Measurements from ENCODE around the gene SH3PXD2A.
"Not testable (repeated sequence)": the region's sequence is repeated elsewhere in the genome, so short reads cannot be mapped to it uniquely, and the experiment has no call there.

The SH3PXD2A gene

GRCh38 chr10:103766751-103767505 lies 88.4 kb downstream of the SH3PXD2A start:
- no peak for DNase-seq (ENCODE audit: low read depth in 2 of 2)

GRCh38 chr10:103765981-103766380 lies 89.4 kb downstream of the SH3PXD2A start:
- peak; percentile 32 to 34 for DNase-seq (ENCODE audit: low read depth in 2 of 2)

GRCh38 chr10:103765168-103765567 lies 90.2 kb downstream of the SH3PXD2A start:
- no peak for DNase-seq (ENCODE audit: low read depth in 2 of 2)

GRCh38 chr10:103764296-103765088 lies 90.9 kb downstream of the SH3PXD2A start:
- DNase-seq (ENCODE audit: low read depth in 2 of 2) = no peak

- DNase-seq (ENCODE audit: low read depth in 2 of 2) = no peak
These were observed 91.8 kb downstream of the SH3PXD2A start for GRCh38 chr10:103763374-103764202.

GRCh38 chr10:103762916-103763315 lies 92.5 kb downstream of the SH3PXD2A start:
- no peak for DNase-seq (ENCODE audit: low read depth in 2 of 2)

- DNase-seq (ENCODE audit: low read depth in 2 of 2) = no peak
These were observed 93.2 kb downstream of the SH3PXD2A start for GRCh38 chr10:103762162-103762561.

GRCh38 chr10:103761075-103761920 lies 94.1 kb downstream of the SH3PXD2A start:
- no peak for DNase-seq (ENCODE audit: low read depth in 2 of 2)

- DNase-seq (ENCODE audit: low read depth in 2 of 2) = not testable (repeated sequence)
These were observed 95.1 kb downstream of the SH3PXD2A start for GRCh38 chr10:103760233-103760632.

- no peak for DNase-seq (ENCODE audit: low read depth in 2 of 2)
These were observed 96.1 kb downstream of the SH3PXD2A start for GRCh38 chr10:103759100-103759781.

- DNase-seq (ENCODE audit: low read depth in 2 of 2) = no peak
These were observed 97.1 kb downstream of the SH3PXD2A start for GRCh38 chr10:103758294-103758681.

- DNase-seq (ENCODE audit: low read depth in 2 of 2) = peak in 1 of 2 donors; percentile 66
These were observed 97.7 kb downstream of the SH3PXD2A start for GRCh38 chr10:103757531-103758293.

GRCh38 chr10:103756277-103756869 lies 99.0 kb downstream of the SH3PXD2A start:
- no peak for DNase-seq (ENCODE audit: low read depth in 2 of 2)

- peak in 1 of 2 donors; percentile 39 for DNase-seq (ENCODE audit: low read depth in 2 of 2)
These were observed 102.6 kb downstream of the SH3PXD2A start for GRCh38 chr10:103752680-103753248.

- no peak for DNase-seq (ENCODE audit: low read depth in 2 of 2)
These were observed 103.6 kb downstream of the SH3PXD2A start for GRCh38 chr10:103751667-103752290.

GRCh38 chr10:103750836-103751235 lies 104.5 kb downstream of the SH3PXD2A start:
- no peak for DNase-seq (ENCODE audit: low read depth in 2 of 2)

GRCh38 chr10:103749779-103750178 lies 105.6 kb downstream of the SH3PXD2A start:
- DNase-seq (ENCODE audit: low read depth in 2 of 2) = no peak

GRCh38 chr10:103748020-103748419 lies 107.4 kb downstream of the SH3PXD2A start:
- DNase-seq (ENCODE audit: low read depth in 2 of 2) = no peak
